OCI-LY1 (cell line): Measurements from ENCODE around the gene MAP4K4.

Source experiments
- H2AFZ ChIP-seq: fragments of 200-600 bp; sonication (generic), shearing (Covaris generic); 2 replicates; pipeline ENCODE4 v1.6.0; 2014; ENCODE audit warnings: antibody characterized with exemption, mild to moderate bottlenecking, low read length
- H3F3A ChIP-seq: fragments of 200-600 bp; sonication (generic), shearing (Covaris generic); 2 replicates; pipeline ENCODE4 v1.6.0; 2014; ENCODE audit warnings: mild to moderate bottlenecking, antibody characterized with exemption, low read length, moderate library complexity; ENCODE audit not compliant: insufficient read depth
- H3K27ac ChIP-seq: fragments of 200-600 bp; sonication (generic); 2 replicates; pipeline ENCODE4 v1.5.1; 2014; ENCODE audit warnings: low read length, mixed run types, mild to moderate bottlenecking, low read depth; ENCODE audit not compliant: poor library complexity, severe bottlenecking
- H3K27me3 ChIP-seq: fragments of 200-600 bp; sonication (generic); 2 replicates; pipeline ENCODE4 v1.6.0; 2014; ENCODE audit warnings: antibody characterized with exemption, mild to moderate bottlenecking, low read length, moderate library complexity; ENCODE audit not compliant: insufficient read depth
- H3K36me3 ChIP-seq: fragments of 200-600 bp; sonication (generic); 2 replicates; pipeline ENCODE4 v1.6.1; 2014; ENCODE audit warnings: mild to moderate bottlenecking, antibody characterized with exemption, low read length, moderate library complexity, mixed read lengths; ENCODE audit not compliant: insufficient read depth
- H3K4me1 ChIP-seq: fragments of 200-600 bp; sonication (generic); 2 replicates; pipeline ENCODE4 v1.5.1; 2014; ENCODE audit warnings: mild to moderate bottlenecking, low read length, moderate library complexity; ENCODE audit not compliant: insufficient read depth, severe bottlenecking
- H3K4me2 ChIP-seq: fragments of 200-600 bp; sonication (generic), shearing (Covaris generic); 2 replicates; pipeline ENCODE4 v1.6.1; 2014; ENCODE audit warnings: low read length
- H3K4me3 ChIP-seq: fragments of 200-600 bp; sonication (generic); 2 replicates; pipeline ENCODE4 v1.5.1; 2014; ENCODE audit warnings: low read length, low read depth, mild to moderate bottlenecking, mixed read lengths; ENCODE audit not compliant: poor library complexity, severe bottlenecking
- H3K79me2 ChIP-seq: fragments of 200-600 bp; shearing (Covaris generic); 2 replicates; pipeline ENCODE4 v1.6.1; 2016; ENCODE audit warnings: mixed run types, low read length, mixed read lengths; ENCODE audit not compliant: insufficient read depth
- H3K9ac ChIP-seq: fragments of 200-600 bp; sonication (generic), shearing (Covaris generic); 2 replicates; pipeline ENCODE4 v1.6.1; 2014; ENCODE audit warnings: mild to moderate bottlenecking, low read length, mixed read lengths
- H3K9me2 ChIP-seq: fragments of 200-600 bp; sonication (generic), shearing (Covaris generic); 2 replicates; pipeline ENCODE4 v1.6.1; 2014; ENCODE audit warnings: low read depth, mild to moderate bottlenecking, low read length, mixed read lengths
- H3K9me3 ChIP-seq: fragments of 200-600 bp; shearing (Covaris generic); 2 replicates; pipeline ENCODE4 v1.6.1; 2014; ENCODE audit warnings: low read length, mixed read lengths
- H4K20me1 ChIP-seq: fragments of 200-600 bp; sonication (generic), shearing (Covaris generic); 2 replicates; pipeline ENCODE4 v1.6.0; 2016; ENCODE audit warnings: mild to moderate bottlenecking, low read length; ENCODE audit not compliant: insufficient read depth
- CTCF ChIP-seq: fragments of 200-600 bp; sonication (generic), shearing (Covaris generic); IDR thresholded peaks from 2 replicates; pipeline ENCODE4 v1.5.1; 2017; ENCODE audit warnings: mild to moderate bottlenecking, antibody characterized with exemption, low read length, moderate library complexity, mixed read lengths
- EZH2 ChIP-seq: fragments of 200-600 bp; sonication (generic), shearing (Covaris generic); IDR thresholded peaks from 2 replicates; pipeline ENCODE4 v1.8.0; 2017; ENCODE audit warnings: borderline replicate concordance, mixed run types, mild to moderate bottlenecking, antibody characterized with exemption, low read length, moderate library complexity, mixed read lengths

MAP4K4 gene

GRCh38 chr2:101809698-101810097 is 112.2 kb downstream of the MAP4K4 start:
- Histone ChIP-seq H3K9me2 (no peaks in the 10 kb centered on the region), H3K4me1 (peaks cover 56% of the 10 kb centered on the region), H3K27ac (no peak overlapping the region), H3K4me3 (no peak overlapping the region), H4K20me1 (no peaks in the 10 kb centered on the region), H3F3A (no peaks in the 10 kb centered on the region), H3K79me2 (peaks cover 15% of the 10 kb centered on the region; the same call in 1 of the 2 replicates), H3K4me2 (no peak overlapping the region), H3K36me3 (no peaks in the 10 kb centered on the region; the same call in 1 of the 2 replicates), H2AFZ (no peak overlapping the region), H3K27me3 (no peaks in the 10 kb centered on the region), H3K9me3 (no peaks in the 10 kb centered on the region), H3K9ac (no peak overlapping the region)
- no peak for TF ChIP-seq CTCF
- no peak for TF ChIP-seq EZH2

GRCh38 chr2:101811226-101812015 is 113.9 kb downstream of the MAP4K4 start:
- H3K4me2 ChIP-seq: no peak overlapping the region
- H3F3A ChIP-seq: no peaks in the 10 kb centered on the region
- no peaks in the 10 kb centered on the region for H3K9me3 ChIP-seq
- H3K9me2 ChIP-seq: no peaks in the 10 kb centered on the region
- H2AFZ ChIP-seq: no peak overlapping the region
- peaks cover 23% of the 10 kb centered on the region; the same call in 1 of the 2 replicates for H3K79me2 ChIP-seq
- no peak overlapping the region for H3K27ac ChIP-seq
- H3K27me3 ChIP-seq: no peaks in the 10 kb centered on the region
- no peak overlapping the region for H3K4me3 ChIP-seq
- no peaks in the 10 kb centered on the region; the same call in 1 of the 2 replicates for H3K36me3 ChIP-seq
- no peaks in the 10 kb centered on the region for H4K20me1 ChIP-seq
- no peak overlapping the region for H3K9ac ChIP-seq
- peaks cover 56% of the 10 kb centered on the region for H3K4me1 ChIP-seq
- TF ChIP-seq EZH2: no peak
- TF ChIP-seq CTCF: no peak

- no peaks in the 10 kb centered on the region for H3F3A ChIP-seq
- no peak overlapping the region for H3K4me2 ChIP-seq
- H3K27me3 ChIP-seq: no peaks in the 10 kb centered on the region
- no peaks in the 10 kb centered on the region for H4K20me1 ChIP-seq
- no peak overlapping the region for H3K9ac ChIP-seq
- H3K9me2 ChIP-seq: no peaks in the 10 kb centered on the region
- H3K79me2 ChIP-seq: peaks cover 27% of the 10 kb centered on the region; the same call in 1 of the 2 replicates
- no peaks in the 10 kb centered on the region; the same call in 1 of the 2 replicates for H3K36me3 ChIP-seq
- H3K4me3 ChIP-seq: no peak overlapping the region
- H3K9me3 ChIP-seq: no peaks in the 10 kb centered on the region
- H3K4me1 ChIP-seq: peaks cover 56% of the 10 kb centered on the region
- H2AFZ ChIP-seq: no peak overlapping the region
- H3K27ac ChIP-seq: no peak overlapping the region
- TF ChIP-seq CTCF (no peak), EZH2 (no peak)
Measured at GRCh38 chr2:101812226-101812625, 114.7 kb downstream of the MAP4K4 start.
